ENCODE measurements around the gene MARCHF10.
A peak's percentile ranks its signal among the peaks of the same experiment; 100 is the strongest.

Gene MARCHF10

GRCh38 chr17:62754631-62755030 is 53.5 kb downstream of the MARCHF10 start:
- no peaks in the 10 kb centered on the region for H3K36me3 Mint-ChIP-seq (ENCODE audit: low read depth)
- TF ChIP-seq CTCF (IDR thresholded peaks at IDR 0.05; ENCODE audit: unreplicated experiment in 3 of 3), result no peak
- H3K27ac Mint-ChIP-seq, result peak overlapping the region; percentile 40 to 87 (median 43)
- H3K4me1 Mint-ChIP-seq, result peaks cover 77% of the 10 kb centered on the region
- H3K9me3 Mint-ChIP-seq, result no peaks in the 10 kb centered on the region
- peaks cover 9% of the 10 kb centered on the region for H3K27me3 Mint-ChIP-seq (ENCODE audit: low read depth)
- H3K4me3 Mint-ChIP-seq, result no peak overlapping the region

- no peaks in the 10 kb centered on the region for H3K9me3 Mint-ChIP-seq
- no peak overlapping the region for H3K4me3 Mint-ChIP-seq
- H3K27me3 Mint-ChIP-seq (ENCODE audit: low read depth), result peaks cover 10% of the 10 kb centered on the region
- peaks cover 76% of the 10 kb centered on the region for H3K4me1 Mint-ChIP-seq
- H3K27ac Mint-ChIP-seq, result peak overlapping the region in 2 of 3 experiments; percentile 31 to 67
- no peak for TF ChIP-seq CTCF (IDR thresholded peaks at IDR 0.05; ENCODE audit: unreplicated experiment in 3 of 3)
- H3K36me3 Mint-ChIP-seq (ENCODE audit: low read depth), result no peaks in the 10 kb centered on the region
Observed at GRCh38 chr17:62753562-62753961, 54.6 kb downstream of the MARCHF10 start.

- Mint-ChIP-seq H3K27me3 (ENCODE audit: low read depth) (peaks cover 10% of the 10 kb centered on the region), H3K27ac (peak overlapping the region in 2 of 3 experiments; percentile 81 to 84), H3K36me3 (ENCODE audit: low read depth) (no peaks in the 10 kb centered on the region), H3K9me3 (no peaks in the 10 kb centered on the region), H3K4me3 (no peak overlapping the region), H3K4me1 (peaks cover 68% of the 10 kb centered on the region)
- no peak for TF ChIP-seq CTCF (IDR thresholded peaks at IDR 0.05; ENCODE audit: unreplicated experiment in 3 of 3)
Observed at GRCh38 chr17:62751060-62751691, 56.9 kb downstream of the MARCHF10 start.

GRCh38 chr17:62750631-62751051 is 57.5 kb downstream of the MARCHF10 start:
- H3K9me3 Mint-ChIP-seq, result no peaks in the 10 kb centered on the region
- no peak overlapping the region for H3K4me3 Mint-ChIP-seq
- TF ChIP-seq CTCF (IDR thresholded peaks at IDR 0.05; ENCODE audit: unreplicated experiment in 3 of 3), result no peak

GRCh38 chr17:62749926-62750325 is 58.2 kb downstream of the MARCHF10 start:
- H3K4me1 Mint-ChIP-seq, result peaks cover 67% of the 10 kb centered on the region
- TF ChIP-seq CTCF (IDR thresholded peaks at IDR 0.05; ENCODE audit: unreplicated experiment in 3 of 3), result no peak
- H3K36me3 Mint-ChIP-seq (ENCODE audit: low read depth), result no peaks in the 10 kb centered on the region
- no peaks in the 10 kb centered on the region for H3K9me3 Mint-ChIP-seq
- H3K27me3 Mint-ChIP-seq (ENCODE audit: low read depth), result peaks cover 10% of the 10 kb centered on the region
- no peak overlapping the region for H3K4me3 Mint-ChIP-seq
- H3K27ac Mint-ChIP-seq, result peak overlapping the region in 1 of 3 experiments; percentile 81

More at GRCh38 chr17:62750631-62751051, 57.5 kb downstream of the MARCHF10 start:
- Mint-ChIP-seq H3K36me3 (ENCODE audit: low read depth) (no peaks in the 10 kb centered on the region), H3K4me1 (peaks cover 71% of the 10 kb centered on the region), H3K27ac (peak overlapping the region; percentile 58 to 84 (median 81)), H3K27me3 (ENCODE audit: low read depth) (peaks cover 10% of the 10 kb centered on the region)

GRCh38 chr17:62746941-62747340 is 61.2 kb downstream of the MARCHF10 start:
- H3K4me3 Mint-ChIP-seq, result no peak overlapping the region
- peaks cover 21% of the 10 kb centered on the region for H3K27me3 Mint-ChIP-seq (ENCODE audit: low read depth)
- peak overlapping the region in 2 of 3 experiments; percentile 17 to 80 for H3K27ac Mint-ChIP-seq
- H3K4me1 Mint-ChIP-seq, result peaks cover 47% of the 10 kb centered on the region
- no peak for TF ChIP-seq CTCF (IDR thresholded peaks at IDR 0.05; ENCODE audit: unreplicated experiment in 3 of 3)
- H3K36me3 Mint-ChIP-seq (ENCODE audit: low read depth), result no peaks in the 10 kb centered on the region
- H3K9me3 Mint-ChIP-seq, result no peaks in the 10 kb centered on the region

All from nephron (organoid).